AML-193 (cell line): ENCODE measurements around the gene PKP4.
A peak's percentile ranks its signal among the peaks of the same experiment; 100 is the strongest.
"Not testable (repeated sequence)": the region's sequence is repeated elsewhere in the genome, so short reads cannot be mapped to it uniquely, and the experiment has no call there.

Experiments
- DNase-seq, 2 experiments: peaks; one replicate each; lab custom pipeline; 2025; lab: John Stamatoyannopoulos, UW

PKP4 gene

DNA sequence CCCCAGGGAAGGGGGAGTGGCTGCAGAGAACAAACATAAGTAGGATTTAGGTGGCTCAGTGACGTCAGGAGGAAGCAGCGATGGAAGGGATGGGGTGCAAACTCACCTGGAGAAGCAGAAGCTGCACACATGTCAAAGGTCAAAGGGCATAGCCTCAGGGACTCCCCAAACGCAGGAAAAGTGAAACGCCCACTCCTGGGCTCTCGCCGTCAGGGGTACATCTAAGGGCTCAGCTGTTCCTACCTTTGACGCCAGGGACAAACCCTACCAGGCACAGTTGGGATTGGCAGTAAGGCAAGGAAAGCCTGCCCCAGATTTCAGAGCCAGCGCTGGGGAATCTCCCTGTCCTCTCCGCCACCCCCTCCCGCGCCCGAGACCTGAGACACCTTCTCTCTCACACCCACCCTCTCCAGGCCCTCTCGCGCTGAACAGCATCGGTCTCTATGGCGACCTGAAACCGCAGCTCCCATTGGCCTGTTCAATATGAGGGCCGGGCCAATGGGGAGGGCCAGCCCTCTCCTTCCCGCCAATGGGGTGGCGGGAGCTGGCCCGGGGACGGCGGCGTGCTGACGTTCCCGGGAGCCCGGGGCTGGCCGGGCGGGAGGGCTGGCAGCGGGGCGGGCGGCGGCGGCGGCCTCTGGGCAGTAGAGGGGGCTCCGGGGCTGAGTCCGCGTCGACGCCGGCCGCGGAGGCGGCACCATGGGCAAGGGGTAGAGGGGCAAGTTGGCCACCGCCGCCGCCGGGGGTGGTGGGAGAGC is at the start of gene PKP4, which contains the start of gene CCDC148:
TSS of gene PKP4 (plus strand) at position 644 of the 758 bp plus-strand sequence. CDS start 76,233 bp downstream, outside the sequence.
TSS of gene CCDC148 (minus strand) at position 445 of the 758 bp plus-strand sequence. CDS start at position 131, 314 bp downstream.
- peak; percentile 72 to 91 for DNase-seq

DNA sequence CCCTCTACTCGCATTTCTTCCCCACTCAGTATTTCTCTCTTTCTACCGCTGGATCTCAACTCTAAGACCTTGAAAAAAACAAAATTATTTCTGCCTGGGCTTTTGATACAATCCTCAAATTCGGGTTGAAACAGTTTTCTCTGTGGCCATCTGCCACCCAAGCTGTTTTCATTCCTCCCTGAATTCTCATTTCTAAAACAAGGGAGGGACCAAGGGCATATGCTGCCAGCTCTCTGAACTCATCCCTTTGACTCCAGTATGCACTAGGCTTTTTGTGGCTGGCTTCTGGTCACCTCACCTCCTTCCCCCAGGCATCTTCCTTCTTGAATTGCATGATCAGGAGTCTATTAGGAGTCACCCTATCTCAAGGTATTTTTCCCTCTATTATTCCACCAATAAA is 49.7 kb upstream of the PKP4 start:
- DNase-seq: no peak

DNA sequence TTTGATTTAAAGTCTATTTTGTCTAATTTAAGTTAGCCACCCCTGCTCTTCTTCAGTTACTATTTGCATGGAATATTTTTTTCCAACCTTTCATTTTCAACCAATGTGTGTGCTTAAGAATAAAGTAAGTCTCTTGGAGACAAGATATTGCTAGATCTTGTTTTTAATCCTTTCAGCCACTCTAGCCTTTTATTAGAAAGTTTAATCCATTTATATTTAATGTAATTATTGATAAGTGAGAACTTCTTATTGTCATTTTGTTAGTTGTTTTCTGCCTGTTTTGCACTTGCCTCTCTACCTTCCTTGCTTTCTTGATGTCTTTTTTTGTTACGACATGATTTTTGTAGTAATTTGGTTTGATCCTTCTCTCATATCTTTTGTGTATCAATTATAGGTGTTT is 46.6 kb upstream of the PKP4 start:
- DNase-seq: no peak

GRCh38 chr2:158411748-158412147 is 45.0 kb upstream of the PKP4 start:
- no peak for DNase-seq

DNA sequence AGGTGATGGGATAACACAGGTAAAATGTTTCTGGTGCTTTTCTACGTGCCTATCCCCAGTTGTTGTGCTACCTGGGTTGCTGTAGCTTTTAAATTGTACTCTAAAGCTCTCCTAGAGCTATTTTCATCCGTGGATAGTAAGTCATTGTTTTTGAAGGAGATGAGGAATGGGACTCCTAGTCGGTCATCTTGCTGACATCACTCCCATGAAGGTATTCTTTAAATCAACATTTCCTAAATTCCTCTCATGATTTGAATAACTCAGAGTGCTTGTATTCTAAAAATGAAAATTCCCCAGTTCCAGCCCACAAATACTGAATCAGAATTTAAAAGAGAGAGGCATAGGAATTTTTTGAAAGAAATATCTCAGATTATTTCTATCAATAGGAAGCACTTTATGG is 44.5 kb upstream of the PKP4 start:
- DNase-seq: no peak

DNA sequence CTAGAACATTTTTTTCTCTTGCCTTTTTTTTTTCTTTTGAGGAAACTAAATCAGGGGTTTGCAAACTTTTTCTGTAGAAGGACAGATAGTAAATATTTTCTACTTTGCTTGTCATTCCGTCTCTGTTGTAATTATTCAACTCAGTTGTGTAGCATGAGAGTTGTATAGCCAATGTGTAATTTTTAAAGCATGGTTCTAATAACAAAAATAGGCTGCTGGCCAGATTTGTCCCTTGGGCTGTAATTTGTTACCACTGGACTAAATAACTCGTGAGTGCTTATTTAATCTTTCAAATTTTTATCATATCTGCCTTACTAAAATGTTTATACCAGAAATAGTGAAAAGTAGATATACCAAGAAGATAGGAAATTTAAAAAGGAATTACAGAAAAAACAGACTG is 43.2 kb upstream of the PKP4 start:
- no peak for DNase-seq

GRCh38 chr2:158414538-158414937 is 42.2 kb upstream of the PKP4 start:
- DNase-seq: no peak

- no peak for DNase-seq
Observed at GRCh38 chr2:158432117-158432516, 24.6 kb upstream of the PKP4 start.

GRCh38 chr2:158433716-158434115 is 23.0 kb upstream of the PKP4 start:
- DNase-seq: not testable (repeated sequence)

DNA sequence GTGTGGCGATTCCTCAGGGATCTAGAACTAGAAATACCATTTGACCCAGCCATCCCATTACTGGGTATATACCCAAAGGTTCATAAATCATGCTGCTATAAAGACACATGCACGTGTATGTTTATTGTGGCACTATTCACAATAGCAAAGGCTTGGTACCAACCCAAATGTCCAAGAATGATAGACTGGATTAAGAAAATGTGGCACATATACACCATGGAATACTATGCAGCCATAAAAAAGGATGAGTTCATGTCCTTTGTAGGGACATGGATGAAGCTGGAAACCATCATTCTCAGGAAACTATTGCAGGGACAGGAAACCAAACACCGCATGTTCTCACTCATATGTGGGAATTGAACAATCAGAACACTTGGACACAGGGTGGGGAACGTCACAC is 17.7 kb upstream of the PKP4 start:
- not testable (repeated sequence) for DNase-seq

DNA sequence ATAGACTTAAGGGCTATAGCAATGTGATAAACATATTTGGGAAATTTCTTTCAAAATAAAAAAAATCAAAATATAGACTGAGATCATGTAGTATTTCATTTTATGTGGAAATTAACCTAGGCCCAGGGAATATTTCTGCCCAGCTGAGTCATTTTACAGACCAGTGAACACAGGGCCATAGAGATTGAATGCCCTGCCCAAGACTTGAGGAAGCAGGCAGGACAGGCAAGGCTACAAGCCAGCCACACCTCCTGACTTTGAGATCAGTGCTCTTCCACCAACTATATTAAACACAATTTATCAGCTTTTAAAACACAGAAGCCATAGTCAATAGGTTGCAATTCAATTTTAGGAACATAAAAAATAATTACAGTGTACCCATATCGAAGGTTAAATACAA is 13.1 kb upstream of the PKP4 start:
- DNase-seq: no peak

DNA sequence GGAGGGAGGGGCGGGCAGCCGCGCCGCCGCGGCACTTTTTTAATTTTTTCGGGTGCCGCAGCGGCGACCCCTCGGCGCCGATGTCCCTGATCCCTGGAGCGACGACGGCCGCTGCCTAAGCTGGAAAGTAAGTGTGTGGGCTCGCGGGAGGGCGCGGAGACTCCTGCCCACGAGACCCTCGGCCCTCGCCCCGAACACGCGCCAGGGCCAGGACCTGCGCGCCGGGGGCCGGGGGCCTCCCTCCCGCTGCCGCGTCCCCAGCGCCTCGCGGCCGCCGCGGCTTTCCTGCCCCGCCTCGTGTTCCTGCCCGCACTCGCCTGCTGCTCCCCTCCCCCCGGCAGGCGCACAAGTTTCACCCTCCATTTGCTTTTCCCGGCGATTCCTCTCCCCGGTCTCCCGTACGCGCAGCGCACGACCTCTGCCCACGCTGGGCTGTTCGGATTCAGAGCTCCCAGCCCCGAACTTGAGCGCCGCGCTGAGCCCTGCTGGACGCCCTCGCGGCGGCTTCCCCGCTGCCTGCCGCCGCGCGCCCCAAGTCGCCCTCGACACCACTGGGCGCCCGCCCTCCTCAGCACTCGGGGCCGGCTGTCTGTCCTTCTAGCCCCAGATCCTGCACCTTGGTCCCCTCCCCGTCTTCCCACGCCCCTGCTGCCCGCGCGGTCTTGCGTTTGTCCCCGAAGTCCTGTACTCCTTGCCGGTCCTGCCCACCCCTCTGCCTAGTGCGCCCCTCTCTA is 507 bp downstream of the PKP4 start:
- peak; percentile 39 to 51 for DNase-seq

- DNase-seq: peak; percentile 54 to 64
Observed at GRCh38 chr2:158457826-158458616, 1.3 kb downstream of the PKP4 start.

DNA sequence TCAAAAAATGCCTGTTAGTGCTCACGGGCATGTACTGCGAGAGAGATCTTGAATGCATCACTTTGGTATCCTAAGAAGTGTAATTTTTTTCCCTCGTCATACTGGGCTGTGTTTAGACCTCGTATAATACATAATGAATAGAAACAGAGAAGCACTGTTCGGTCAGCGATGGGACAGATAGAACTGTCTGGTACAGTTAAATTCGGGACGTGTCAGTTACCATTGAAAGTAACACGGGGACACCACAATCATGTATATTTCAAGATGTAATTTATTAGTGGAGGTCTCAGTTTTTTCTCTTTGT is 1.8 kb downstream of the PKP4 start:
- DNase-seq: no peak

DNA sequence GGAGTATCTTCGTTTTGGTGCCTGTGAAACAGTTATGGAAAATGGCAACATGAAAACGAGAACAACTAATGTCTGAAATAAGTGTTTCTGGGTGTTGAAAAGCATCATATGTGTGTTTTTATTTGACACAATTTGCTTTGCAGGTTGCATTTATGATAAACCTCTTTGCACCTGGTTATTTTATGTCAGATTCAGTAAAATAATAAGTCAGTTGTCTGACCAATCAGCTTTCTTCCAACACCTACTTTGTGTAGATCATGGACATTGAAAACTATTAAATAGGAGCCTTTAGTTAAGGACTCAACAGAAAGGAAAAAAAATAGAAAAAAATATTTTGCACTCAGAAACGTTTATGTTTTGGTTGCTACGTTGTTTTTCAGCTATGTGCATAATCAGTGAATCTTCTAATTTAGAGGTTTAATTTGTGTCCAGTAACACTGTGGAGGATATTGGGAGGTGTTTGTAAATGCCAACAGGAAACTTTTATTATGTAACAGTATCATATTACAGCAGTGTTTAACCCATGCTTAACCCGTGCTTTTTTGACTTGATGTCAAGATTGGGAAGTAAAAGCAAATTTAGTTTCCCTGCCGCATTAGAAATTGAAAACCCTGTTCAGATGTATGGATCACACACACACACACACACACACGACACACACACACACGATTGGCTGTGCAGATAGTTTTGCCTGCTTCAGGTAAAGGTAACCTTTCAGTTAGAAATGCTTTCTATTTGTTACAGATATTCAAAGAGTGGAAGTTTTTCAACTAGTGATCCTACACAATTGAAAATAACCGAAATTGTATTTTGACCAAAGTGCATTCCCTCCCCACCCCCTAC is 2.6 kb downstream of the PKP4 start:
- DNase-seq: peak in 1 of 2 experiments; percentile 57

GRCh38 chr2:158460632-158461297 is 4.0 kb downstream of the PKP4 start:
- DNase-seq: peak; percentile 18 to 25

- no peak for DNase-seq
Observed at GRCh38 chr2:158463496-158464095, 6.8 kb downstream of the PKP4 start.

- DNase-seq: peak; percentile 9 to 24
Observed at GRCh38 chr2:158464426-158465281, 7.9 kb downstream of the PKP4 start.

GRCh38 chr2:158467248-158467647 is 10.5 kb downstream of the PKP4 start:
- DNase-seq: no peak

DNA sequence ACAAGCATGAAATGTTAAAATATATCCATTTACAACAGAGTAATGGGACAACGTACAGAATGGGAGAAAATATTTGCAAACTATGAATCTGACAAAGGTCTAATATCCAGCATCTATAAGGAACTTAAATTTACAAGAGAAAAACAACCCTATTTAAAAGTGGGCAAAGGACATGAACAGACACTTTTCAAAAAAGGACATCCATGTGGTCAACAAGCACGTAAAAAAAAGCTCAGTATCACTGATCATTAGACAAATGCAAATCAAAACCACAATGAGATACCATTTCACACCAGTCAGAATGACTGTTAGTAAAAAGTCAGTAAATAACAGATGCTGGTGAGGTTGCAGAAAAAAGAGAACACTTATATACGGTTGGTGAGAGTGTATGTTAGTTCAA is 16.1 kb downstream of the PKP4 start:
- DNase-seq: not testable (repeated sequence)
